Measurements from ENCODE around the gene HOXC12. TPM values are rescaled to one million over a fixed set of nuclear protein-coding genes. Genes with fewer than 3 reads are reported as not detected.
A peak's percentile ranks its signal among the peaks of the same experiment; 100 is the strongest.

HOXC12 gene
- total RNA-seq, 2 experiments from 2014 or later = not detected

GRCh38 chr12:54004063-54004840 lies 49.5 kb downstream of the HOXC12 start:
- no peak for DNase-seq (ENCODE audit: low spot score)
- TF ChIP-seq EZH2phosphoT487 (IDR thresholded peaks at IDR 0.05; ENCODE audit: borderline replicate concordance, low read depth, low read length) (no peak), CTCF (conservative IDR thresholded peaks at IDR 0.05; ENCODE audit: low read length) (peak; percentile 45)

GRCh38 chr12:54004841-54005530 lies 50.3 kb downstream of the HOXC12 start:
- no peaks in the 10 kb centered on the region; the same call in 1 of the 2 replicates for H4K20me1 ChIP-seq (ENCODE audit: insufficient read depth, low read length)
- H3K4me2 ChIP-seq (ENCODE audit: low read length) = peak overlapping the region; percentile 22
- H2AFZ ChIP-seq (ENCODE audit: low read length) = no peak overlapping the region
- intact Hi-C loops (cut with micrococcal nuclease; ENCODE audit: unreplicated experiment) = no loop called here
- peaks cover 25% of the 10 kb centered on the region for H3K4me1 ChIP-seq (ENCODE audit: insufficient read depth, low read length, poor library complexity, severe bottlenecking)
- H3K9me2 ChIP-seq (ENCODE audit: insufficient read depth, low read length) = no peaks in the 10 kb centered on the region
- no peak overlapping the region for H3K27ac ChIP-seq (ENCODE audit: low read depth, low read length, poor library complexity, severe bottlenecking)
- H3K9me3 ChIP-seq (ENCODE audit: low read length) = no peaks in the 10 kb centered on the region
- TF ChIP-seq CTCF (conservative IDR thresholded peaks at IDR 0.05; ENCODE audit: low read length) = no peak
- no peak for TF ChIP-seq EZH2phosphoT487 (IDR thresholded peaks at IDR 0.05; ENCODE audit: borderline replicate concordance, low read depth, low read length)
- DNase-seq (ENCODE audit: low spot score) = no peak
- no peaks in the 10 kb centered on the region for H3K79me2 ChIP-seq (ENCODE audit: insufficient read depth, low read depth, low read length)
- H3K4me3 ChIP-seq (ENCODE audit: low read depth, low read length, poor library complexity, severe bottlenecking) = no peak overlapping the region
- CTCF ChIA-PET (ENCODE audit: unreplicated experiment) = interaction anchor here (0.8 to 0.9 kb wide), 2 partner anchors 138 to 202 kb away, joined by 3 to 4 read pairs; no protein-coding TSS in a partner anchor
- no TSS peak for BruUV-seq (replicated peaks)
- POLR2A ChIA-PET = interaction anchor here (0.5 kb wide), 1 partner anchor 211 kb away, joined by 4 read pairs; no protein-coding TSS in a partner anchor
- H3K36me3 ChIP-seq (ENCODE audit: insufficient read depth, low read length) = no peaks in the 10 kb centered on the region

More at GRCh38 chr12:54004063-54004840, 49.5 kb downstream of the HOXC12 start:
- no peaks in the 10 kb centered on the region for H3K79me2 ChIP-seq (ENCODE audit: insufficient read depth, low read depth, low read length)
- H3K9me2 ChIP-seq (ENCODE audit: insufficient read depth, low read length) = no peaks in the 10 kb centered on the region
- H3K4me2 ChIP-seq (ENCODE audit: low read length) = no peak overlapping the region
- ChIA-PET POLR2A (no interaction called here), CTCF (ENCODE audit: unreplicated experiment) (interaction anchor here (0.8 kb wide), 1 partner anchor 139 kb away, joined by 4 read pairs; no protein-coding TSS in a partner anchor)
- H2AFZ ChIP-seq (ENCODE audit: low read length) = no peak overlapping the region
- no peak overlapping the region for H3K4me3 ChIP-seq (ENCODE audit: low read depth, low read length, poor library complexity, severe bottlenecking)
- H3K9me3 ChIP-seq (ENCODE audit: low read length) = no peaks in the 10 kb centered on the region
- no TSS peak for BruUV-seq (replicated peaks)
- peaks cover 25% of the 10 kb centered on the region for H3K4me1 ChIP-seq (ENCODE audit: insufficient read depth, low read length, poor library complexity, severe bottlenecking)
- no peaks in the 10 kb centered on the region; the same call in 1 of the 2 replicates for H4K20me1 ChIP-seq (ENCODE audit: insufficient read depth, low read length)
- H3K36me3 ChIP-seq (ENCODE audit: insufficient read depth, low read length) = no peaks in the 10 kb centered on the region
- intact Hi-C loops (cut with micrococcal nuclease; ENCODE audit: unreplicated experiment) = no loop called here
- H3K27ac ChIP-seq (ENCODE audit: low read depth, low read length, poor library complexity, severe bottlenecking) = no peak overlapping the region

Measured in OCI-LY7 (cell line).